Colon (tissue), 2 donors: ENCODE data around the gene EIF2S3.
"Not testable (repeated sequence)": the region's sequence is repeated elsewhere in the genome, so short reads cannot be mapped to it uniquely, and the experiment has no call there.

Experiments used
- FAIRE-seq: peaks from 2 replicates; lab custom pipeline; 2012; peaks lifted over from hg19 to GRCh38; lab: Jason Lieb, UNC
- donor health status: control.
- donor health status: control.

EIF2S3 gene

GRCh38 chrX:24054182-24055042, at the start of gene EIF2S3:
EIF2S3 (plus strand) TSS chrX:24054956; CDS start chrX:24054969, 13 bp downstream.
- FAIRE-seq, result peak; percentile 98

- FAIRE-seq, result no peak
Observed at GRCh38 chrX:24005028-24005427, 49.7 kb upstream of the EIF2S3 start.

- no peak for FAIRE-seq
Observed at GRCh38 chrX:24005867-24006266, 48.9 kb upstream of the EIF2S3 start.

GRCh38 chrX:24012266-24012665, 42.5 kb upstream of the EIF2S3 start:
- no peak for FAIRE-seq

GRCh38 chrX:24014388-24015018, 40.3 kb upstream of the EIF2S3 start:
- no peak for FAIRE-seq

GRCh38 chrX:24017674-24018073, 37.1 kb upstream of the EIF2S3 start:
- FAIRE-seq, result no peak

GRCh38 chrX:24018809-24019208, 35.9 kb upstream of the EIF2S3 start:
- no peak for FAIRE-seq

- no peak for FAIRE-seq
Observed at GRCh38 chrX:24019448-24019847, 35.3 kb upstream of the EIF2S3 start.

- peak; percentile 18 for FAIRE-seq
Observed at GRCh38 chrX:24020306-24020876, 34.4 kb upstream of the EIF2S3 start.

- FAIRE-seq, result peak; percentile 96
Observed at GRCh38 chrX:24023544-24023943, 31.2 kb upstream of the EIF2S3 start.

- FAIRE-seq, result peak; percentile 43
Observed at GRCh38 chrX:24023972-24024669, 30.6 kb upstream of the EIF2S3 start.

GRCh38 chrX:24024819-24025740, 29.7 kb upstream of the EIF2S3 start:
- FAIRE-seq, result no peak

GRCh38 chrX:24025741-24026403, 28.9 kb upstream of the EIF2S3 start:
- peak; percentile 92 for FAIRE-seq

- no peak for FAIRE-seq
Observed at GRCh38 chrX:24026432-24026831, 28.3 kb upstream of the EIF2S3 start.

- FAIRE-seq, result no peak
Observed at GRCh38 chrX:24027086-24027485, 27.7 kb upstream of the EIF2S3 start, which contains the start of gene KLHL15. KLHL15 (minus strand) TSS chrX:24027186; CDS start chrX:24006693, 20,493 bp downstream.

GRCh38 chrX:24027985-24028384, 26.8 kb upstream of the EIF2S3 start:
- no peak for FAIRE-seq

- no peak for FAIRE-seq
Observed at GRCh38 chrX:24030597-24030996, 24.2 kb upstream of the EIF2S3 start.

- FAIRE-seq, result no peak
Observed at GRCh38 chrX:24034485-24034884, 20.3 kb upstream of the EIF2S3 start.

- FAIRE-seq, result no peak
Observed at GRCh38 chrX:24037729-24038128, 17.0 kb upstream of the EIF2S3 start.

- peak; percentile 99 for FAIRE-seq
Observed at GRCh38 chrX:24046060-24046459, 8.7 kb upstream of the EIF2S3 start.

GRCh38 chrX:24049643-24050042, 5.1 kb upstream of the EIF2S3 start:
- FAIRE-seq, result not testable (repeated sequence)
